ENCODE data around the gene ELF1.

Gene ELF1

DNA sequence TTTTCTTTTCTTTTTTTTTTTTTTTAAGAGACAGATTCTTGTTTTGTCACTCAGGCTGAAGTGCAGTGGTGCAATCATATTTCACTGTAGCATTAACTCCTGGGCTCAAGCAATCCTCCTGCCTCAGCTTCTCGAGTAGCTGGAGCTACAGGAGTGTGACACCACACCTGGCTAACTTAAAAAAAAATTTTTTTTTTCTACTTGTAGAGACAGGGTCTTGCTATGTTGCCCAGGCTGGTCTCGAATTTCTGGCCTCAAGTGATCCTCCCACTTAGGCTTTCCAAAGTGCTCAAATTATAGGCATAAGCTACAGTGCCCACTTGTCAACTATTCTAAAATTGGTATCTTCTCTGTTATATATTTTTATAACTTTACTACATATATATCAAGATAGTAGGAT lies 6.6 kb downstream of the ELF1 start:
- Histone ChIP-seq H3K27ac (ENCODE audit: low read depth, low read length) (no peak overlapping the region), H3K36me3 (ENCODE audit: control insufficient read depth, insufficient read depth, low read length) (no peaks in the 10 kb centered on the region), H3K4me3 (ENCODE audit: low read length) (no peak overlapping the region), H3K9ac (ENCODE audit: low read length) (no peak overlapping the region), H3K4me1 (ENCODE audit: control insufficient read depth, insufficient read depth, low read length) (no peaks in the 10 kb centered on the region), H3K27me3 (ENCODE audit: control insufficient read depth, insufficient read depth, low read length) (no peaks in the 10 kb centered on the region)

DNA sequence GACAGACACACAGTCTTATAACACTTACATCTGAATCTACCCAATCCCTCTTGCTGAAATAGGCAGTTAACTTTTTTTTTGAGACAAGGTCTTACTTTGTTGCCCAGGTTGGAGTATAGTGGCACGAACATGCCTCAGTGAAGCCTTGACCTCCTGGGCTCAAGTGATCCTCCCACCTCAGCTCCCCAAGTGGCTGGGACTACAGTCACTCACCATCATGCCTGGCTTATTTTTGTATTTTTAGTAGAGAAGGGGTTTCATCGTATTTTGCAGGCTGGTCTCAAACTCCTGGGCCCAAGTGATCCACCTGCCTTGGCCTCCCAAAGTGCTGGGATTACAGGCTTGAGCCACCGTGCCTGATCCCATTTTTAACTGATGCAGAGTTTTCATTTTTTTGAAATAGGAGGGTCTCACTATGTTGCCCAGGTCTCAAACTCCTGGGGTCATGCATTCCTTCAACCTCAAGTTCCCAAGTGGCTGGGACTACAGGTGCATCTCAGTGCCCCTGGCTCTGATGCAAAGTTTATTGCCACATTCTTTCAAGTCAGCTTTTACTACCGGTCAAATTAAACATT lies 7.6 kb downstream of the ELF1 start:
- Histone ChIP-seq H3K9ac (ENCODE audit: low read length) (no peak overlapping the region), H3K27me3 (ENCODE audit: control insufficient read depth, insufficient read depth, low read length) (no peaks in the 10 kb centered on the region), H3K36me3 (ENCODE audit: control insufficient read depth, insufficient read depth, low read length) (no peaks in the 10 kb centered on the region), H3K27ac (ENCODE audit: low read depth, low read length) (no peak overlapping the region), H3K4me3 (ENCODE audit: low read length) (no peak overlapping the region), H3K4me1 (ENCODE audit: control insufficient read depth, insufficient read depth, low read length) (no peaks in the 10 kb centered on the region)

DNA sequence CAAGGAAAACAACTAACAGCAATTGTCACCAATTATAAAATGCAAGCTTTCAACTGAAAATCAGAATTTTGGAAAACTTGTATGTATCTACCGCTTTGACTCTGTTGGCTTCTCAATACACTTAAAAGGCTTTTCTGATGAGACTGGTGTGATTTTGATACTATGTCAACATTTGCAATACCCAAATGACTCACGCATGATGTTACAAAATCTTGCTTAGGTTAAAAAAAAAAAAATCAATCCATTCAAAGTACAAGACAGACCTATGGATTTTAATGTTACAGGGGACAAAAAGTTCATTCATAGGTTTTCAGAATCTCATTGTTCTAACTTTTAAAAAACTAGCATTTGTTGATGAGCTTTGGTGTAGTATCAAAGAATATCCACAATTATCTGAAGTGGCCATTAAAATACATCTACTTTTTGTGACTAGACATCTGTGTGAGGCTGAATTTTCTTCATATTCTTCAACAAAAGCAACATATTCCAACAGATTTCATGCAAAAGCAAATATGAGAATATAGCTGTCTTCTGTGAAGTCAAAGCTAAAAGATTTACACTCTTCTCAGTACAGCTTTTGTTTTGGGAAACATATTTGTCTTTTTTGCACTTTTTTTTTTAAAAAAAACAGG lies 10.7 kb downstream of the ELF1 start:
- Histone ChIP-seq H3K4me3 (ENCODE audit: low read length) (no peak overlapping the region), H3K27ac (ENCODE audit: low read depth, low read length) (no peak overlapping the region), H3K4me1 (ENCODE audit: control insufficient read depth, insufficient read depth, low read length) (no peaks in the 10 kb centered on the region)

DNA sequence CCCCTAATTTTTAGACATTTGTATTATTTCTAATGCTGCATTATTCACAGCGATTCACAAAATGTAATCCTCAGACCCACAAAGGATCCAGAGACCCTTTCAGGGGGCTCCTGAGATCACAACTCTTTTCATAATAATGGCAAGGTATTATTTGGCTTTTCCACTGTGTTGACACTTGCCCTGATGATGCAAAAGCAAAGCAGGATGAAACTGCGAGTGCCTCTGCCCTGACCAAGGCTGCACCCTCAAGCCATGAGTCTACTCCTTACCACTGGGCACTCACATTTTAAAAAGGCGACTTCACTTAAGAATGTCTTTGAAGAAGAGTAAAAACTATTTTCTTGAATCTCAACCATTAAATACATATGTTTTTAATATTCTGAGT lies 11.4 kb downstream of the ELF1 start:
- Histone ChIP-seq H3K4me3 (ENCODE audit: low read length) (no peak overlapping the region), H3K4me1 (ENCODE audit: control insufficient read depth, insufficient read depth, low read length) (no peaks in the 10 kb centered on the region), H3K36me3 (ENCODE audit: control insufficient read depth, insufficient read depth, low read length) (no peaks in the 10 kb centered on the region), H3K27me3 (ENCODE audit: control insufficient read depth, insufficient read depth, low read length) (no peaks in the 10 kb centered on the region), H3K9ac (ENCODE audit: low read length) (no peak overlapping the region), H3K27ac (ENCODE audit: low read depth, low read length) (no peak overlapping the region)

More for the DNA sequence above, 10.7 kb downstream of the ELF1 start:
- Histone ChIP-seq H3K27me3 (ENCODE audit: control insufficient read depth, insufficient read depth, low read length) (no peaks in the 10 kb centered on the region), H3K9ac (ENCODE audit: low read length) (no peak overlapping the region), H3K36me3 (ENCODE audit: control insufficient read depth, insufficient read depth, low read length) (no peaks in the 10 kb centered on the region)

DNA sequence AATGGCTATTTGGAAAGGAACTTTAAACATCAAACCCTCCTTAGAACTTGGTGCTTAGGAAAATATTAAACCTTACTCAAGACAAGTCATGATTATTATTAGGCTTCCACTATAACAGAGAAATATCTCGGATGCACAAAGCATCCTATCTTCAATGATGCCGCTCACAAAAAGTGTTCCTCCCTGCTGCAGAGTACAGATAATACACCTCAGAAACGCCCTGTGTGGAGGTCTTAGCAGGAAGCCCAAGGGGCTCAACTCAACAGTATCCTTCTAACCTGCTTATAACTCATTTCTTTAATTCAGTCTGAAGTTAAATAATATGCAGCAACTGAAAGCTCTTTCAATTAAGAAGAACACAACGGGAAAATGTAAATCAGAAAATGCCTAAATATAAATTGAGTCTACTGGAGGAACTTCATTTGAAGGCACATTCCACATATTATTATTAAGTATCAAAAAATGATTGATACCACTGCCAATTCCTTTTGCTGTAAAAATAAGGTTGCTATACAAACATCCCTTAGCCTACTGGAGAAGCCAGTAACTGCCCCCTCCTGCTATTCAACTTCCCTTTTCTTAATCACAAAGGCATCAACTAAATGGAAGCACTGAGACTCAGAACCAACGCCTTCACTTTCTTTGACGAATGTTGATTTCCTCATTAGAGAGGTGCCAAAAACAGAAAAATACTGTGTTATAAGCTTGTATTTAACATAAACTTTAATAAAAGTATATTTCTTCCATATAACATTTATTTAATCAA lies 12.0 kb downstream of the ELF1 start:
- Histone ChIP-seq H3K27ac (ENCODE audit: low read depth, low read length) (no peak overlapping the region), H3K36me3 (ENCODE audit: control insufficient read depth, insufficient read depth, low read length) (no peaks in the 10 kb centered on the region), H3K9ac (ENCODE audit: low read length) (no peak overlapping the region), H3K4me3 (ENCODE audit: low read length) (no peak overlapping the region), H3K4me1 (ENCODE audit: control insufficient read depth, insufficient read depth, low read length) (no peaks in the 10 kb centered on the region), H3K27me3 (ENCODE audit: control insufficient read depth, insufficient read depth, low read length) (no peaks in the 10 kb centered on the region)

DNA sequence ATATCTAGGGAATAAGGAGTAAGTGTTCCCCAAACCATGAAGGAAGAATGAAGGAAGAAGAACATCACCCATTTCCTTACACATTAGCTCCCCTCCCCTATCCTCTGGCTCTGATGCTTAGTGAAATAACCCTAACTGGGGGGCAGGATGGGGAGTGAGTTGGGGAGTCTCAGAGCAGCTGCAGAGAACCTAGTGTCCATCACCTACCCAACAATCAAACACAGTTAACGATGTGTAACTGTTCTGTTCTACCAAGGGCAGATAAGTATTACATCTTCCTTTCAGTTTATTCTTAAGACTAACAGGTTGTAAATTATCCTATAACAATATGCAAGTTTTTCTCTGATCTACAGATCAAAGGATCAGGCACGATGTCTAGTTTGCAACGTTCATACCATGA lies 12.8 kb downstream of the ELF1 start:
- no peak overlapping the region for H3K9ac ChIP-seq (ENCODE audit: low read length)
- no peaks in the 10 kb centered on the region for H3K4me1 ChIP-seq (ENCODE audit: control insufficient read depth, insufficient read depth, low read length)
- H3K27me3 ChIP-seq (ENCODE audit: control insufficient read depth, insufficient read depth, low read length): no peaks in the 10 kb centered on the region
- no peaks in the 10 kb centered on the region for H3K36me3 ChIP-seq (ENCODE audit: control insufficient read depth, insufficient read depth, low read length)
- no peak overlapping the region for H3K27ac ChIP-seq (ENCODE audit: low read depth, low read length)
- H3K4me3 ChIP-seq (ENCODE audit: low read length): no peak overlapping the region

DNA sequence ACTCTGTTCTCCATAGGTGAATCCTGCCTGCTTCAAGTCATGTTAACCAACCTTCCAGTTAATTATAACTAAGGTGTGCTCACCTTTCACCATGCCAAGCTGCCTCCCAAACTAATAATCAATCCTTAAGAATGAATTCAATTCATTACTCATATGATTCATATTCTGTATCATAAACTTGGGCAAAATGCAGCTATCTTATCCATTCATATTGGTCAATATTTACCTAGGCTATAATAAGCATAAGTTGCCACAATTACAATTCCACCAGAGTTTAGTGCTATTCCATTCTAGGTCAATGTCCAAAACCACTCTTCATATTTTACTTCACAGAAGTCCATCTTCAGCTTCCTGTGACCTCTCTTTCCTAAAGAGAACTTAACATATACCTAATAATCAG lies 13.4 kb downstream of the ELF1 start:
- Histone ChIP-seq H3K27ac (ENCODE audit: low read depth, low read length) (no peak overlapping the region), H3K9ac (ENCODE audit: low read length) (no peak overlapping the region), H3K4me1 (ENCODE audit: control insufficient read depth, insufficient read depth, low read length) (no peaks in the 10 kb centered on the region), H3K36me3 (ENCODE audit: control insufficient read depth, insufficient read depth, low read length) (no peaks in the 10 kb centered on the region), H3K27me3 (ENCODE audit: control insufficient read depth, insufficient read depth, low read length) (no peaks in the 10 kb centered on the region), H3K4me3 (ENCODE audit: low read length) (no peak overlapping the region)

- H3K4me1 ChIP-seq (ENCODE audit: control insufficient read depth, insufficient read depth, low read length): no peaks in the 10 kb centered on the region
- H3K9ac ChIP-seq (ENCODE audit: low read length): no peak overlapping the region
- no peaks in the 10 kb centered on the region for H3K27me3 ChIP-seq (ENCODE audit: control insufficient read depth, insufficient read depth, low read length)
These were observed 14.0 kb downstream of the ELF1 start for GRCh38 chr13:41004875-41005693.

DNA sequence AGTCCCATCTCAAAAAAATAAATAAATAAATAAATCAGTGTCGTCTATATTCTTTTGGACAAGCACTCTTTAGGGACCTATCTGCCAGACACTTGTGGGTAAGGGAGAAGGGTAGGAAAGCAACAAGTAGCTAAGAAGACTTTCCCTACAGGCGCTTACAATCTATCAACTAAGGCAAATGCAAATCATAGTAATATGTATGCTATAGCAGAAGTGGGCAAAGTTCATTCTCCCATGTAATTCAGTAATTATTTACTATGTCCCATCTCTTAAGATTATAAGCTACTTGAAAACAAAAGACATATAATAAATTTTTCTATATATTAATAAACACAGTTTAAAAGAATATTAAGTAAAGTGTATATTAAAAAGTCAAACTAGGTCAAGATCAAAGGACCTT lies 16.5 kb downstream of the ELF1 start:
- Histone ChIP-seq H3K9ac (ENCODE audit: low read length) (no peak overlapping the region), H3K27ac (ENCODE audit: low read depth, low read length) (no peak overlapping the region), H3K4me1 (ENCODE audit: control insufficient read depth, insufficient read depth, low read length) (no peaks in the 10 kb centered on the region)

More at GRCh38 chr13:41004875-41005693, 14.0 kb downstream of the ELF1 start:
- Histone ChIP-seq H3K4me3 (ENCODE audit: low read length) (no peak overlapping the region), H3K27ac (ENCODE audit: low read depth, low read length) (no peak overlapping the region), H3K36me3 (ENCODE audit: control insufficient read depth, insufficient read depth, low read length) (no peaks in the 10 kb centered on the region)

GRCh38 chr13:41001695-41002094 lies 17.4 kb downstream of the ELF1 start:
- H3K27ac ChIP-seq (ENCODE audit: low read depth, low read length): no peak overlapping the region
- H3K4me1 ChIP-seq (ENCODE audit: control insufficient read depth, insufficient read depth, low read length): no peaks in the 10 kb centered on the region
- no peaks in the 10 kb centered on the region for H3K36me3 ChIP-seq (ENCODE audit: control insufficient read depth, insufficient read depth, low read length)
- no peaks in the 10 kb centered on the region for H3K27me3 ChIP-seq (ENCODE audit: control insufficient read depth, insufficient read depth, low read length)
- no peak overlapping the region for H3K9ac ChIP-seq (ENCODE audit: low read length)
- H3K4me3 ChIP-seq (ENCODE audit: low read length): no peak overlapping the region

More for the DNA sequence above, 16.5 kb downstream of the ELF1 start:
- no peak overlapping the region for H3K4me3 ChIP-seq (ENCODE audit: low read length)
- no peaks in the 10 kb centered on the region for H3K36me3 ChIP-seq (ENCODE audit: control insufficient read depth, insufficient read depth, low read length)
- no peaks in the 10 kb centered on the region for H3K27me3 ChIP-seq (ENCODE audit: control insufficient read depth, insufficient read depth, low read length)

DNA sequence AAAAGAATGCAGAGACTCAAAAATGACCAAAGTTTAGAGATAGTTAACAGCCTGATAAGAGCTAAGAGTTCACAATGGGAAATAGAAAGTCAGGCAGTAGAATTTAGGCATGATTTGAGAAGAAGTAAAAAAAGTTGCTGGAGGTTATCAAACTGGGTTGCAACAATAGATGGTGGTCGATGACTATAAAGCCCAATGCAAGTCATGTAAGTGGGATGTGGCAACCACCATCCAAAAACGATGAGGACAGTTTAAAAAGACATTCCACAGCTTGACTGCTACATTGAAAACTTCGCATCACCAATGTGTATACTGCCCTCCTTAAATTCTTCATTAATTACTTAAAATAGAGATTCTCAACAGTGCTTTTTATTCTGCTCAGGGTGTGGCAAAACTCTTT lies 19.7 kb downstream of the ELF1 start:
- H3K9ac ChIP-seq (ENCODE audit: low read length): no peak overlapping the region
- no peaks in the 10 kb centered on the region for H3K4me1 ChIP-seq (ENCODE audit: control insufficient read depth, insufficient read depth, low read length)
- no peak overlapping the region for H3K27ac ChIP-seq (ENCODE audit: low read depth, low read length)
- no peak overlapping the region for H3K4me3 ChIP-seq (ENCODE audit: low read length)
- no peaks in the 10 kb centered on the region for H3K27me3 ChIP-seq (ENCODE audit: control insufficient read depth, insufficient read depth, low read length)
- no peaks in the 10 kb centered on the region for H3K36me3 ChIP-seq (ENCODE audit: control insufficient read depth, insufficient read depth, low read length)

DNA sequence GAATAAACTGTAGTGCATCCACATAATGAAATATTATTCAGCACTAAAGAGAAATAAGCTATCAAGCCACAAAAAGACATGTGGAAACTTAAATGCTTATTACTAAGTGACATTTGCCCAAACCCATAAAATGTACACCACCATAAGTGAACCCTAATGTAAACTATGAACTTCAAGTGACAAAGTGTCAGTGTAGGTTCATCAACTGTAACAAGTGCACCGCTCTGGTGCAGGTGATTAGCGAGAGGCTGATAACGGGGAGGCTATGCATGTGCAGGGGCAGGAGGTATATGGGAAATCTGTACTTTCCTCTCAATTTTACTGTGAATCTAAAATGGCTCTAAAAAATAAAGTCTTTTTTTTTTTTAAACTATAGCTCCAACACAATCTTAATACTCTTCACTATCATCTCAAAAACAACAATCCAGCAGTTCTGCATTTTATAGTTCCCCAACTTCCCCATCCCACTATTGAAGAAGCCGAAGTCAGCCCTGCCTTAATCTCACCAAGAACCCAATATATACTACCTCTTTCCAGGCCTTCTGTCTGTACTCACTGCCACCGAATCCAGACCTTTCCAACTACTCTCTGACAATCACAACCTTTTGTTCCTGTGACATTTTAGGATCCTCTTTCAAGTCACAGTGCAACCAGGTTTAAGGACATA lies 22.6 kb downstream of the ELF1 start:
- Histone ChIP-seq H3K36me3 (ENCODE audit: control insufficient read depth, insufficient read depth, low read length) (no peaks in the 10 kb centered on the region), H3K27me3 (ENCODE audit: control insufficient read depth, insufficient read depth, low read length) (no peaks in the 10 kb centered on the region), H3K27ac (ENCODE audit: low read depth, low read length) (no peak overlapping the region), H3K4me1 (ENCODE audit: control insufficient read depth, insufficient read depth, low read length) (no peaks in the 10 kb centered on the region), H3K4me3 (ENCODE audit: low read length) (no peak overlapping the region), H3K9ac (ENCODE audit: low read length) (no peak overlapping the region)

All from rectal smooth muscle tissue (tissue), 1 donor.